UCSD-AML1 (cell line): ENCODE results near the gene APIP.
"Not testable (repeated sequence)": the region's sequence is repeated elsewhere in the genome, so short reads cannot be mapped to it uniquely, and the experiment has no call there.

Source experiments
- DNase-seq: peaks from one replicate; lab custom pipeline; 2025; ENCODE audit not compliant: unreplicated experiment; lab: John Stamatoyannopoulos, UW

The APIP gene

GRCh38 chr11:34926101-34926830 is 10.1 kb upstream of the APIP start:
- no peak for DNase-seq

- no peak for DNase-seq
Measured at GRCh38 chr11:34924714-34925113, 8.5 kb upstream of the APIP start.

- DNase-seq = no peak
Measured at GRCh38 chr11:34921156-34921555, 5.0 kb upstream of the APIP start.

GRCh38 chr11:34916843-34917770 is 928 bp upstream of the APIP start:
- DNase-seq = no peak

GRCh38 chr11:34915136-34916014 is 804 bp downstream of the APIP start:
- DNase-seq = no peak

GRCh38 chr11:34913556-34913955 is 2.6 kb downstream of the APIP start:
- DNase-seq = not testable (repeated sequence)

GRCh38 chr11:34911676-34912075 is 4.5 kb downstream of the APIP start:
- DNase-seq = no peak

- DNase-seq = no peak
Measured at GRCh38 chr11:34910817-34911216, 5.4 kb downstream of the APIP start.

- no peak for DNase-seq
Measured at GRCh38 chr11:34909955-34910354, 6.2 kb downstream of the APIP start.

GRCh38 chr11:34909415-34909814 is 6.8 kb downstream of the APIP start:
- no peak for DNase-seq

- DNase-seq = no peak
Measured at GRCh38 chr11:34907934-34908593, 8.1 kb downstream of the APIP start.

GRCh38 chr11:34905666-34906065 is 10.5 kb downstream of the APIP start:
- DNase-seq = no peak

GRCh38 chr11:34904421-34904955 is 11.7 kb downstream of the APIP start:
- no peak for DNase-seq

GRCh38 chr11:34899633-34900016 is 16.6 kb downstream of the APIP start:
- no peak for DNase-seq

- DNase-seq = no peak
Measured at GRCh38 chr11:34898474-34898873, 17.7 kb downstream of the APIP start.

- DNase-seq = no peak
Measured at GRCh38 chr11:34897171-34897870, 18.9 kb downstream of the APIP start.

- not testable (repeated sequence) for DNase-seq
Measured at GRCh38 chr11:34896191-34896590, 20.0 kb downstream of the APIP start.

- no peak for DNase-seq
Measured at GRCh38 chr11:34893416-34893815, 22.8 kb downstream of the APIP start.

GRCh38 chr11:34891611-34892010 is 24.6 kb downstream of the APIP start:
- DNase-seq = no peak

- DNase-seq = no peak
Measured at GRCh38 chr11:34890812-34891211, 25.4 kb downstream of the APIP start.
